Caco-2 (cell line): ENCODE data around the gene ATG101. TPM values are rescaled to one million over a fixed set of nuclear protein-coding genes. Genes with fewer than 3 reads are reported as not detected.

ENCODE experiments used
- BruUV-seq: library from RNA; stranded (reverse); fragments of 400-500 nt; replicated peaks from 2 replicates; lab custom pipeline; 2021; lab: Mats Ljungman, UMichigan
- CTCF ChIA-PET: fragments of 300-600 bp; sonication (Branson Sonifier 250); formaldehyde crosslinking; loops from one replicate; lab custom pipeline; 2022; ENCODE audit warnings: antibody characterized with exemption; lab: Charles Lee
- POLR2A ChIA-PET: fragments of 300-600 bp; sonication (Branson Sonifier 250); formaldehyde crosslinking; loops from one replicate; lab custom pipeline; 2022; ENCODE audit warnings: antibody characterized with exemption; lab: Charles Lee
- DNase-seq, 2 experiments: peaks; one replicate each; pipeline versions ENCODE4 v3.0.0 to v3.0.0-alpha.2; 2020 to 2022
- H3K27me3 ChIP-seq: replicated peaks from 2 replicates; pipeline ENCODE4 v1.6.0; 2011; ENCODE audit warnings: low read length; ENCODE audit not compliant: control insufficient read depth, insufficient read depth
- H3K36me3 ChIP-seq: 2 replicates; pipeline ENCODE4 v1.5.1; 2011; ENCODE audit warnings: low read length; ENCODE audit not compliant: control insufficient read depth, insufficient read depth
- H3K4me1 ChIP-seq: fragments of 250-450 bp; sonication (Bioruptor Pico); 2 replicates; pipeline ENCODE4 v1.5.1; 2020; ENCODE audit warnings: mild to moderate bottlenecking
- H3K4me3 ChIP-seq: 2 replicates; pipeline ENCODE4 v1.5.1; 2011; ENCODE audit warnings: low read depth, mild to moderate bottlenecking, control low read depth, low read length
- H3K9me3 ChIP-seq: fragments of 250-450 bp; sonication (Bioruptor Pico); 2 replicates; pipeline ENCODE4 v1.5.1; 2020; ENCODE audit warnings: mild to moderate bottlenecking, moderate library complexity
- H3K27ac Mint-ChIP-seq: one replicate; pipeline ENCODE4 v1.8.0; 2022; ENCODE audit warnings: mixed read lengths; ENCODE audit not compliant: unreplicated experiment
- H3K27me3 Mint-ChIP-seq: one replicate; pipeline ENCODE4 v1.8.0; 2022; ENCODE audit warnings: mixed read lengths; ENCODE audit not compliant: insufficient read depth, unreplicated experiment
- H3K36me3 Mint-ChIP-seq: one replicate; pipeline ENCODE4 v1.8.0; 2022; ENCODE audit warnings: mild to moderate bottlenecking, mixed read lengths; ENCODE audit not compliant: insufficient read depth, unreplicated experiment
- H3K4me1 Mint-ChIP-seq: one replicate; pipeline ENCODE4 v1.8.0; 2022; ENCODE audit warnings: low read depth, mixed read lengths; ENCODE audit not compliant: unreplicated experiment
- H3K4me3 Mint-ChIP-seq: one replicate; pipeline ENCODE4 v1.8.0; 2022; ENCODE audit warnings: mild to moderate bottlenecking, moderate library complexity, mixed read lengths; ENCODE audit not compliant: unreplicated experiment
- H3K9me3 Mint-ChIP-seq: one replicate; pipeline ENCODE4 v1.8.0; 2022; ENCODE audit warnings: mixed read lengths; ENCODE audit not compliant: unreplicated experiment
- intact Hi-C: fragments of 100-400 bp; cut with micrococcal nuclease; formaldehyde crosslinking; loops from one replicate; pipeline ENCODE4 v1.10.0; 2022; ENCODE audit not compliant: unreplicated experiment
- total RNA-seq: library from RNA; stranded (reverse); gene quantifications from 2 replicates; pipeline ENCODE4 v1.2.3, GENCODE V29; 2022
- TF ChIP-seq, protein P1 (sequence below), 2 experiments: fragments of 200-600 bp in 1 of 2; IDR thresholded peaks; 1 replicate in 1 of 2; 2 replicates in 1 of 2; pipeline versions ENCODE4 v1.5.1 to v1.8.0; 2011 to 2022; ENCODE audit warnings: antibody characterized with exemption in 1 of 2, control low read depth in 1 of 2, inconsistent platforms in 1 of 2, low read depth in 1 of 2, low read length in 1 of 2, mild to moderate bottlenecking in 1 of 2, moderate library complexity in 1 of 2; ENCODE audit not compliant: insufficient read depth in 1 of 2, severe bottlenecking in 1 of 2, unreplicated experiment in 1 of 2

The ATG101 gene
- total RNA-seq, 1 experiment from 2014 or later = 78.0 TPM

DNA sequence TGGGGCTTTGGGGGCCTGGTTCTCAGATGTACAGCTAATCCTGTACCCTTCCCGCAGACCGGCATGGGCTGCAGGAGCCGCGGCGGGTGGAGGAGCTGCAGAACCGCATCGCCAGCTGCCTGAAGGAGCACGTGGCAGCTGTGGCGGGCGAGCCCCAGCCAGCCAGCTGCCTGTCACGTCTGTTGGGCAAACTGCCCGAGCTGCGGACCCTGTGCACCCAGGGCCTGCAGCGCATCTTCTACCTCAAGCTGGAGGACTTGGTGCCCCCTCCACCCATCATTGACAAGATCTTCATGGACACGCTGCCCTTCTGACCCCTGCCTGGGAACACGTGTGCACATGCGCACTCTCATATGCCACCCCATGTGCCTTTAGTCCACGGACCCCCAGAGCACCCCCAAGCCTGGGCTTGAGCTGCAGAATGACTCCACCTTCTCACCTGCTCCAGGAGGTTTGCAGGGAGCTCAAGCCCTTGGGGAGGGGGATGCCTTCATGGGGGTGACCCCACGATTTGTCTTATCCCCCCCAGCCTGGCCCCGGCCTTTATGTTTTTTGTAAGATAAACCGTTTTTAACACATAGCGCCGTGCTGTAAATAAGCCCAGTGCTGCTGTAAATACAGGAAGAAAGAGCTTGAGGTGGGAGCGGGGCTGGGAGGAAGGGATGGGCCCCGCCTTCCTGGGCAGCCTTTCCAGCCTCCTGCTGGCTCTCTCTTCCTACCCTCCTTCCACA, 11.0 kb upstream of the ATG101 start:
- intact Hi-C loops = no loop called here
- POLR2A ChIA-PET = interaction anchor here (0.6 kb wide), 1 partner anchor 26 kb away, joined by 4 read pairs; no protein-coding TSS in a partner anchor
- no peak overlapping the region for H3K27ac Mint-ChIP-seq

DNA sequence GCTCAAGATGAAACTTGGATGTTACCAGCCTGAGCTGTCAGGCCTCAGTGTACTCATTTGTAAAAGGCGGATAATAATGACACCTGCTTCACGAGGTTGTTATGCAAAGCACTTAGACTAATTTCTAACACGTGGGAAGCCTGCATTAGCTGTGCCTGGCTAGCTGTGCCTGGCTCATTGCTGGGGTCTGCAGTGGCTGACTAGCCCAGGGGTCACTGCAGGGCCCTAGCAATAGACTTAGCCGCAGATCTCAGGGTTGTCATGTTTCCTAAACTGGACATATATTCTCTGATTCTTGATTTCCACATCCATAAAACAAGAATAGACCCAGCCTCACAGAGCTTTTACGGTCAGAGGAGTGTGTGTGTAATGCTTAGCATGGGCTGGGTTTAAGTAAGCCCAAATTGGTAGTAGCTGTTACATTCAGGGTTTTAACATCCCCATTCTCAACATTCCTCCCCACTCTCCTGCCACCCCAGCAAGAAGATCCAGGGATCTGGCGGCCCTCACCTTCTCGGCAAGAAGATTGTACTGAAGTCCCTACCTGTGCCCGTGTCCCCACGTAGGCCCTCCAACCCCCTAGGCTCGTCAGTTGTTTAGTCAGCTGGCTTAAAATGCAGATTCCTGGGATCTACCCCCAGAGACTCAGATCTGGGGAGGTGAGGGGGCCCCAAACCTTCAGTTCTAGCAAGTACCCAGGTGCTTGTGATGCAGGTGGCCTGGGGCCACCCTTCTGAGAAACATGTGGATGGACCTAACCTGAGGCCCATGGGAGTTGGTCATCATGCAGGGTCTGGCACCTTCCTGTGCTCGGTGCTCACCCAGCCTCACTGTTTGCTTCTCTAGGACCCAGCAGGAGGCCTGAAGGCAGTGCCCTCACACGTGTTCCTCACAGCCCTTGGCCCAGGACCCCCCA, 9.9 kb upstream of the ATG101 start:
- Mint-ChIP-seq H3K27me3 (no peaks in the 10 kb centered on the region), H3K36me3 (peaks cover 3% of the 10 kb centered on the region), H3K9me3 (no peaks in the 10 kb centered on the region), H3K4me3 (no peak overlapping the region), H3K27ac (no peak overlapping the region), H3K4me1 (no peaks in the 10 kb centered on the region)
- Histone ChIP-seq H3K27me3 (no peaks in the 10 kb centered on the region), H3K4me3 (no peak overlapping the region), H3K9me3 (no peaks in the 10 kb centered on the region), H3K4me1 (no peaks in the 10 kb centered on the region), H3K36me3 (0 out of 2 replicates have a peak, but pooled peaks cover 2% of the 10 kb centered on the region)
- TF ChIP-seq, protein P1, sequence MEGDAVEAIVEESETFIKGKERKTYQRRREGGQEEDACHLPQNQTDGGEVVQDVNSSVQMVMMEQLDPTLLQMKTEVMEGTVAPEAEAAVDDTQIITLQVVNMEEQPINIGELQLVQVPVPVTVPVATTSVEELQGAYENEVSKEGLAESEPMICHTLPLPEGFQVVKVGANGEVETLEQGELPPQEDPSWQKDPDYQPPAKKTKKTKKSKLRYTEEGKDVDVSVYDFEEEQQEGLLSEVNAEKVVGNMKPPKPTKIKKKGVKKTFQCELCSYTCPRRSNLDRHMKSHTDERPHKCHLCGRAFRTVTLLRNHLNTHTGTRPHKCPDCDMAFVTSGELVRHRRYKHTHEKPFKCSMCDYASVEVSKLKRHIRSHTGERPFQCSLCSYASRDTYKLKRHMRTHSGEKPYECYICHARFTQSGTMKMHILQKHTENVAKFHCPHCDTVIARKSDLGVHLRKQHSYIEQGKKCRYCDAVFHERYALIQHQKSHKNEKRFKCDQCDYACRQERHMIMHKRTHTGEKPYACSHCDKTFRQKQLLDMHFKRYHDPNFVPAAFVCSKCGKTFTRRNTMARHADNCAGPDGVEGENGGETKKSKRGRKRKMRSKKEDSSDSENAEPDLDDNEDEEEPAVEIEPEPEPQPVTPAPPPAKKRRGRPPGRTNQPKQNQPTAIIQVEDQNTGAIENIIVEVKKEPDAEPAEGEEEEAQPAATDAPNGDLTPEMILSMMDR (IDR thresholded peaks at IDR 0.05; ENCODE audit: insufficient read depth in 1 of 2, low read depth in 1 of 2, low read length in 1 of 2, severe bottlenecking in 1 of 2, unreplicated experiment in 1 of 2) = no peak
- CTCF ChIA-PET = interaction anchor here (0.6 to 3.5 kb wide), 3 partner anchors 9 to 40 kb away, joined by 3 to 18 read pairs (median 3); no protein-coding TSS in a partner anchor
- intact Hi-C loops = no loop called here
- DNase-seq = no peak
- BruUV-seq = no TSS peak
- POLR2A ChIA-PET = interaction anchor here (1.1 to 2.3 kb wide), 2 partner anchors 9 to 27 kb away, joined by 3 to 7 read pairs; no protein-coding TSS in a partner anchor

More for the DNA sequence above, 11.0 kb upstream of the ATG101 start:
- Mint-ChIP-seq H3K36me3 (peaks cover 11% of the 10 kb centered on the region), H3K4me1 (no peaks in the 10 kb centered on the region), H3K9me3 (no peaks in the 10 kb centered on the region), H3K4me3 (no peak overlapping the region), H3K27me3 (no peaks in the 10 kb centered on the region)
- CTCF ChIA-PET = interaction anchor here (0.6 to 3.5 kb wide), 3 partner anchors 10 to 41 kb away, joined by 3 to 18 read pairs (median 3); no protein-coding TSS in a partner anchor
- Histone ChIP-seq H3K4me1 (no peaks in the 10 kb centered on the region), H3K36me3 (0 out of 2 replicates have a peak, but pooled peaks cover 2% of the 10 kb centered on the region), H3K4me3 (no peak overlapping the region), H3K9me3 (no peaks in the 10 kb centered on the region), H3K27me3 (no peaks in the 10 kb centered on the region)
- BruUV-seq = no TSS peak
- TF ChIP-seq, protein P1 (IDR thresholded peaks at IDR 0.05; ENCODE audit: insufficient read depth in 1 of 2, low read depth in 1 of 2, low read length in 1 of 2, severe bottlenecking in 1 of 2, unreplicated experiment in 1 of 2) = no peak
- DNase-seq = no peak
